ENCODE measurements around the gene AP3S1. TPM values are rescaled to one million over a fixed set of nuclear protein-coding genes. Genes with fewer than 3 reads are reported as not detected.

Gene AP3S1
- total RNA-seq, 1 experiment from 2014 or later, result 60.8 TPM

DNA sequence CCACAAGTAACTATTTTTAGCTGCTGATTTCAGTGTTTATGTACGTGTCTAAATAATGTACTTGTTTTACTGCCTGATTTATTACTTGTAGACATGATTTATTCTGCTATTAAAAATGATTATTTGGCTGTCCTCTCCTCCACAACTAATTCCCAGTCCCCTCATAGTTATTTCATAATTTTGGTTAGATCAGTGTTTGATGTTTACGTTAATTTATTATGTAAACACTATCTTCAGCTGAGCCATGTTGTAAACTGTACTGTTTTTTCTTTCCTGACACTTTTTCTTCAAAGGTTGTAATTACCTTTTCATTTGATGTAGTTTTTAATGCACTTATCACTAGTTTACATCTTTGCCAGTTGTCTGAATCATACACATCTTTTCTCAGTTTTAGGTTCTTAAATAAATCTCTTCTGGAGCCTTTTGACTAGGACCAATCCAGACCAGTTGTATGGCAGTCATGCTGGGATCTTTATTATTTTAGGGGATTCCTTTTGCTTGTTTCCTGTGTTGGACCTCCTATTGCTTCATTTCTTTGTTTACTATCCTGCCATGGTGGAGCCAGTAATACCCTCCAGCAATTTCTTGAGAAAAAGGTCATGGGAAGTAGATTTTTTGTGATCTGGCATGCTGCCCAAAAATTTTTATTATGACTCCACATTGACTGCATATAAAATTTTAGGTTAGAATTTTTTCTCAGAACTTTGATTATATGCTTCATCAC, 16.1 kb downstream of the AP3S1 start (continued):
- no peak for TF ChIP-seq SMAD4 (CRISPR knock-in tag; IDR thresholded peaks at IDR 0.05)
- TF ChIP-seq NFATC4 (CRISPR knock-in tag; IDR thresholded peaks at IDR 0.05), result no peak
- no peak for TF ChIP-seq NFE2L1 (CRISPR knock-in tag; IDR thresholded peaks at IDR 0.05)
- TF ChIP-seq, protein P1, sequence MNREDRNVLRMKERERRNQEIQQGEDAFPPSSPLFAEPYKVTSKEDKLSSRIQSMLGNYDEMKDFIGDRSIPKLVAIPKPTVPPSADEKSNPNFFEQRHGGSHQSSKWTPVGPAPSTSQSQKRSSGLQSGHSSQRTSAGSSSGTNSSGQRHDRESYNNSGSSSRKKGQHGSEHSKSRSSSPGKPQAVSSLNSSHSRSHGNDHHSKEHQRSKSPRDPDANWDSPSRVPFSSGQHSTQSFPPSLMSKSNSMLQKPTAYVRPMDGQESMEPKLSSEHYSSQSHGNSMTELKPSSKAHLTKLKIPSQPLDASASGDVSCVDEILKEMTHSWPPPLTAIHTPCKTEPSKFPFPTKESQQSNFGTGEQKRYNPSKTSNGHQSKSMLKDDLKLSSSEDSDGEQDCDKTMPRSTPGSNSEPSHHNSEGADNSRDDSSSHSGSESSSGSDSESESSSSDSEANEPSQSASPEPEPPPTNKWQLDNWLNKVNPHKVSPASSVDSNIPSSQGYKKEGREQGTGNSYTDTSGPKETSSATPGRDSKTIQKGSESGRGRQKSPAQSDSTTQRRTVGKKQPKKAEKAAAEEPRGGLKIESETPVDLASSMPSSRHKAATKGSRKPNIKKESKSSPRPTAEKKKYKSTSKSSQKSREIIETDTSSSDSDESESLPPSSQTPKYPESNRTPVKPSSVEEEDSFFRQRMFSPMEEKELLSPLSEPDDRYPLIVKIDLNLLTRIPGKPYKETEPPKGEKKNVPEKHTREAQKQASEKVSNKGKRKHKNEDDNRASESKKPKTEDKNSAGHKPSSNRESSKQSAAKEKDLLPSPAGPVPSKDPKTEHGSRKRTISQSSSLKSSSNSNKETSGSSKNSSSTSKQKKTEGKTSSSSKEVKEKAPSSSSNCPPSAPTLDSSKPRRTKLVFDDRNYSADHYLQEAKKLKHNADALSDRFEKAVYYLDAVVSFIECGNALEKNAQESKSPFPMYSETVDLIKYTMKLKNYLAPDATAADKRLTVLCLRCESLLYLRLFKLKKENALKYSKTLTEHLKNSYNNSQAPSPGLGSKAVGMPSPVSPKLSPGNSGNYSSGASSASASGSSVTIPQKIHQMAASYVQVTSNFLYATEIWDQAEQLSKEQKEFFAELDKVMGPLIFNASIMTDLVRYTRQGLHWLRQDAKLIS (CRISPR knock-in tag; IDR thresholded peaks at IDR 0.05; ENCODE audit: borderline replicate concordance), result no peak

DNA sequence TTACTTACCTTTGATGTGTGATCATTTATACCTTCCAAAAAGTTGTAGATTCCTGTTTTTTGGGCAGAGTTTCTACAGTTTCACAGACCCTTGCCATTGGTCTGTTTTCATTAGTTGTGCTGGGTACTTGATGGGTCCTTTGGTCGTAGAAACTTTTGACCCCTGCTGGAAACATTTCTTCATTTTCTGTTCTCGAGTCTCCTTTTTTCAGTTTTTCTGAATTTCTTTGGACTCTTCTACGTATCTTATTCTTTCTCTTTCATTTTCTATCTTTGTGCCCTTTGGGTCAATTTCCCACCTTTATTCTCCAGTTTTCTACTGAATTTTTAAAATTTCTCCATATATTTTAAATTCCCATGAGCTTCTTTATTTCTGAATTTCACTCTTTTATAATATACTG, 16.7 kb downstream of the AP3S1 start:
- no peak overlapping the region for H3K27ac Mint-ChIP-seq
- CTCF ChIA-PET, result no interaction called here
- TF ChIP-seq, protein P2, sequence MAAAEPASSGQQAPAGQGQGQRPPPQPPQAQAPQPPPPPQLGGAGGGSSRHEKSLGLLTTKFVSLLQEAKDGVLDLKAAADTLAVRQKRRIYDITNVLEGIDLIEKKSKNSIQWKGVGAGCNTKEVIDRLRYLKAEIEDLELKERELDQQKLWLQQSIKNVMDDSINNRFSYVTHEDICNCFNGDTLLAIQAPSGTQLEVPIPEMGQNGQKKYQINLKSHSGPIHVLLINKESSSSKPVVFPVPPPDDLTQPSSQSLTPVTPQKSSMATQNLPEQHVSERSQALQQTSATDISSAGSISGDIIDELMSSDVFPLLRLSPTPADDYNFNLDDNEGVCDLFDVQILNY (CRISPR knock-in tag; IDR thresholded peaks at IDR 0.05), result no peak
- no peak for TF ChIP-seq EMX1 (CRISPR knock-in tag; IDR thresholded peaks at IDR 0.05)
- TF ChIP-seq ZNF232 (CRISPR knock-in tag; IDR thresholded peaks at IDR 0.05), result no peak
- TF ChIP-seq TP53 (CRISPR knock-in tag; IDR thresholded peaks at IDR 0.05), result no peak
- TF ChIP-seq, protein P3, sequence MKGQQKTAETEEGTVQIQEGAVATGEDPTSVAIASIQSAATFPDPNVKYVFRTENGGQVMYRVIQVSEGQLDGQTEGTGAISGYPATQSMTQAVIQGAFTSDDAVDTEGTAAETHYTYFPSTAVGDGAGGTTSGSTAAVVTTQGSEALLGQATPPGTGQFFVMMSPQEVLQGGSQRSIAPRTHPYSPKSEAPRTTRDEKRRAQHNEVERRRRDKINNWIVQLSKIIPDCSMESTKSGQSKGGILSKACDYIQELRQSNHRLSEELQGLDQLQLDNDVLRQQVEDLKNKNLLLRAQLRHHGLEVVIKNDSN (CRISPR knock-in tag; IDR thresholded peaks at IDR 0.05), result no peak
- no peak for TF ChIP-seq MXD4 (CRISPR knock-in tag; IDR thresholded peaks at IDR 0.05; ENCODE audit: borderline replicate concordance)

DNA sequence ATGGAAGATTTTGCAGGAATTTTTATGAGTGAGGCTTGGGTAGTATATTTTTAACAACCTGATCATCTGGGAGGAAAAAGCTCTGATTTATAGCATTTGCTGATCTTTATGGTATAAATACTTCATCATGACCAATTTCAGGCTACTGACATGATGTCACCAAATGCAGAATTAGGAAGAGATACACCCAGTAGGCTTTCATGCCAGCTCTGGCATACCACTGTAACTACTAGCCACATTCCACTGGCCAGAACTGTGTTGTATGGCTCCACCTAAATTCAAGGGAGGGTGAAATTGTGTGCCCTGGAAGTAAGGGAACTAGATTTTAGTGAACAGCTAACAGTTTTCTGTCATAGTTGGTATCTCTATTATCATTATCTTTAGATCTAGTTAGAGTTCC, 17.6 kb downstream of the AP3S1 start:
- Mint-ChIP-seq H3K4me1 (peaks cover 42% of the 10 kb centered on the region), H3K36me3 (no peaks in the 10 kb centered on the region; the same call in 1 of the 2 replicates), H3K4me3 (no peak overlapping the region), H3K9me3 (no peaks in the 10 kb centered on the region), H3K27me3 (ENCODE audit: low read depth) (no peaks in the 10 kb centered on the region), H3K27ac (no peak overlapping the region)
- ChIA-PET CTCF (interaction anchor here (0.9 to 1.4 kb wide), 2 partner anchors 20 to 103 kb away, joined by 3 read pairs; partner anchors contain the start of gene LVRN), POLR2A (no interaction called here)
- DNase-seq (ENCODE audit: low spot score), result no peak
- TF ChIP-seq, protein P4, sequence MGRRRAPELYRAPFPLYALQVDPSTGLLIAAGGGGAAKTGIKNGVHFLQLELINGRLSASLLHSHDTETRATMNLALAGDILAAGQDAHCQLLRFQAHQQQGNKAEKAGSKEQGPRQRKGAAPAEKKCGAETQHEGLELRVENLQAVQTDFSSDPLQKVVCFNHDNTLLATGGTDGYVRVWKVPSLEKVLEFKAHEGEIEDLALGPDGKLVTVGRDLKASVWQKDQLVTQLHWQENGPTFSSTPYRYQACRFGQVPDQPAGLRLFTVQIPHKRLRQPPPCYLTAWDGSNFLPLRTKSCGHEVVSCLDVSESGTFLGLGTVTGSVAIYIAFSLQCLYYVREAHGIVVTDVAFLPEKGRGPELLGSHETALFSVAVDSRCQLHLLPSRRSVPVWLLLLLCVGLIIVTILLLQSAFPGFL (CRISPR knock-in tag; IDR thresholded peaks at IDR 0.05; ENCODE audit: borderline replicate concordance), result no peak
- TF ChIP-seq TEAD1 (CRISPR knock-in tag; IDR thresholded peaks at IDR 0.05) (no peak), NFATC4 (CRISPR knock-in tag; IDR thresholded peaks at IDR 0.05) (no peak), NR3C1 (CRISPR knock-in tag; conservative IDR thresholded peaks at IDR 0.05; ENCODE audit: low read depth) (no peak), ZNF232 (CRISPR knock-in tag; IDR thresholded peaks at IDR 0.05) (no peak)
- TF ChIP-seq, protein P5, sequence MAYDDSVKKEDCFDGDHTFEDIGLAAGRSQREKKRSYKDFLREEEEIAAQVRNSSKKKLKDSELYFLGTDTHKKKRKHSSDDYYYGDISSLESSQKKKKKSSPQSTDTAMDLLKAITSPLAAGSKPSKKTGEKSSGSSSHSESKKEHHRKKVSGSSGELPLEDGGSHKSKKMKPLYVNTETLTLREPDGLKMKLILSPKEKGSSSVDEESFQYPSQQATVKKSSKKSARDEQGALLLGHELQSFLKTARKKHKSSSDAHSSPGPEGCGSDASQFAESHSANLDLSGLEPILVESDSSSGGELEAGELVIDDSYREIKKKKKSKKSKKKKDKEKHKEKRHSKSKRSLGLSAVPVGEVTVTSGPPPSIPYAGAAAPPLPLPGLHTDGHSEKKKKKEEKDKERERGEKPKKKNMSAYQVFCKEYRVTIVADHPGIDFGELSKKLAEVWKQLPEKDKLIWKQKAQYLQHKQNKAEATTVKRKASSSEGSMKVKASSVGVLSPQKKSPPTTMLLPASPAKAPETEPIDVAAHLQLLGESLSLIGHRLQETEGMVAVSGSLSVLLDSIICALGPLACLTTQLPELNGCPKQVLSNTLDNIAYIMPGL (CRISPR knock-in tag; IDR thresholded peaks at IDR 0.05), result no peak
- TF ChIP-seq, protein P6, sequence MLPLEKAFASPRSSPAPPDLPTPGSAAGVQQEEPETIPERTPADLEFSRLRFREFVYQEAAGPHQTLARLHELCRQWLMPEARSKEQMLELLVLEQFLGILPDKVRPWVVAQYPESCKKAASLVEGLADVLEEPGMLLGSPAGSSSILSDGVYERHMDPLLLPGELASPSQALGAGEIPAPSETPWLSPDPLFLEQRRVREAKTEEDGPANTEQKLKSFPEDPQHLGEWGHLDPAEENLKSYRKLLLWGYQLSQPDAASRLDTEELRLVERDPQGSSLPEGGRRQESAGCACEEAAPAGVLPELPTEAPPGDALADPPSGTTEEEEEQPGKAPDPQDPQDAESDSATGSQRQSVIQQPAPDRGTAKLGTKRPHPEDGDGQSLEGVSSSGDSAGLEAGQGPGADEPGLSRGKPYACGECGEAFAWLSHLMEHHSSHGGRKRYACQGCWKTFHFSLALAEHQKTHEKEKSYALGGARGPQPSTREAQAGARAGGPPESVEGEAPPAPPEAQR (CRISPR knock-in tag; IDR thresholded peaks at IDR 0.05), result no peak
- ATAC-seq, result peak; percentile 61

More for the DNA sequence above, 16.7 kb downstream of the AP3S1 start:
- POLR2A ChIA-PET, result no interaction called here
- Mint-ChIP-seq H3K4me3 (no peak overlapping the region), H3K9me3 (peaks cover 8% of the 10 kb centered on the region), H3K4me1 (peaks cover 39% of the 10 kb centered on the region), H3K36me3 (peaks cover 9% of the 10 kb centered on the region), H3K27me3 (ENCODE audit: low read depth) (no peaks in the 10 kb centered on the region)
- DNase-seq (ENCODE audit: low spot score), result no peak
- no peak for ATAC-seq

Data from WTC11 (cell line).